IMR-90 (cell line): ENCODE data around the gene CPXM2. TPM values are rescaled to one million over a fixed set of nuclear protein-coding genes. Genes with fewer than 3 reads are reported as not detected.

Experiments
- ATAC-seq: fragments of 200-7000 bp; cut with Tn5 transposase; 2 replicates; pipeline ENCODE4 v1.9.1; 2020; ENCODE audit warnings: low read depth, mild to moderate bottlenecking, moderate library complexity
- BruUV-seq: library from RNA; stranded (reverse); fragments of 400-500 nt; replicated peaks from 2 replicates; lab custom pipeline; 2021; lab: Mats Ljungman, UMichigan
- CTCF ChIA-PET: fragments of 300-600 bp; formaldehyde crosslinking; extraction: SDS; loops from one replicate; lab custom pipeline; 2021; ENCODE audit warnings: antibody characterized with exemption; lab: Yijun Ruan, JAX
- POLR2A ChIA-PET: fragments of 300-600 bp; sonication (Branson Sonifier 250); formaldehyde crosslinking; loops from one replicate; lab custom pipeline; 2022; ENCODE audit warnings: antibody characterized with exemption; ENCODE audit not compliant: unreplicated experiment; lab: Charles Lee
- DNase-seq: peaks from one replicate; pipeline ENCODE4 v3.0.0; 2013
- H2AFZ ChIP-seq: replicated peaks from 2 replicates; pipeline ENCODE3; 2013; ENCODE audit warnings: low read length, mild to moderate bottlenecking; ENCODE audit not compliant: poor library complexity
- H2AK5ac ChIP-seq: 2 replicates; pipeline ENCODE4 v1.6.1; 2013; ENCODE audit warnings: low read depth, low read length, inconsistent platforms
- H2AK9ac ChIP-seq: replicated peaks from 2 replicates; pipeline ENCODE3; 2013; ENCODE audit warnings: mild to moderate bottlenecking, low read depth, low read length, moderate library complexity; ENCODE audit not compliant: poor library complexity
- H2BK120ac ChIP-seq: 2 replicates; pipeline ENCODE4 v1.6.1; 2013; ENCODE audit warnings: low read depth, low read length, inconsistent platforms
- H2BK15ac ChIP-seq: 3 replicates; pipeline ENCODE4 v1.6.1; 2013; ENCODE audit warnings: low read depth, low read length, inconsistent platforms
- H2BK20ac ChIP-seq: 2 replicates; pipeline ENCODE4 v1.6.1; 2013; ENCODE audit warnings: low read depth, mild to moderate bottlenecking, inconsistent platforms, low read length, moderate library complexity
- H2BK5ac ChIP-seq: 2 replicates; pipeline ENCODE4 v1.6.1; 2013; ENCODE audit warnings: mild to moderate bottlenecking, low read depth, low read length, inconsistent platforms; ENCODE audit not compliant: poor library complexity, severe bottlenecking
- H3K14ac ChIP-seq: replicated peaks from 2 replicates; pipeline ENCODE4 v1.6.1; 2013; ENCODE audit warnings: low read depth, low read length, inconsistent platforms
- H3K18ac ChIP-seq: 2 replicates; pipeline ENCODE4 v1.6.1; 2013; ENCODE audit warnings: low read depth, low read length, control low read depth
- H3K23ac ChIP-seq: 2 replicates; pipeline ENCODE4 v1.6.1; 2013; ENCODE audit warnings: low read depth, low read length, inconsistent platforms
- H3K27ac ChIP-seq: 2 replicates; pipeline ENCODE4 v1.5.1; 2013; ENCODE audit warnings: mild to moderate bottlenecking, control low read depth, low read length; ENCODE audit not compliant: insufficient read depth
- H3K27me3 ChIP-seq: 2 replicates; pipeline ENCODE4 v1.6.1; 2013; ENCODE audit warnings: low read length; ENCODE audit not compliant: control insufficient read depth, insufficient read depth
- H3K36me3 ChIP-seq: 2 replicates; pipeline ENCODE4 v1.6.1; 2013; ENCODE audit warnings: low read length, mixed read lengths; ENCODE audit not compliant: control insufficient read depth, insufficient read depth
- H3K4ac ChIP-seq: 2 replicates; pipeline ENCODE4 v1.6.1; 2013; ENCODE audit warnings: low read depth, low read length, inconsistent platforms
- H3K4me1 ChIP-seq: 2 replicates; pipeline ENCODE4 v1.6.1; 2013; ENCODE audit warnings: low read length, mixed read lengths; ENCODE audit not compliant: control insufficient read depth, insufficient read depth
- H3K4me2 ChIP-seq: 2 replicates; pipeline ENCODE4 v1.6.1; 2013; ENCODE audit warnings: low read depth, mild to moderate bottlenecking, control low read depth, low read length, moderate library complexity
- H3K4me3 ChIP-seq: 2 replicates; pipeline ENCODE4 v1.5.1; 2013; ENCODE audit warnings: low read depth, mild to moderate bottlenecking, control low read depth, low read length, moderate library complexity; ENCODE audit not compliant: insufficient read depth
- H3K56ac ChIP-seq: 2 replicates; pipeline ENCODE4 v1.6.1; 2013; ENCODE audit warnings: low read length, inconsistent platforms; ENCODE audit not compliant: insufficient read depth; ENCODE audit errors: extremely low read depth
- H3K79me1 ChIP-seq, 2 experiments: 2 replicates each; pipeline ENCODE4 v1.6.1; 2013; ENCODE audit warnings: low read length in 2 of 2, inconsistent platforms in 1 of 2, low read depth in 1 of 2
- H3K9ac ChIP-seq: 2 replicates; pipeline ENCODE4 v1.6.1; 2013; ENCODE audit warnings: low read depth, low read length, control low read depth
- H3K9me1 ChIP-seq: 2 replicates; pipeline ENCODE4 v1.6.1; 2013; ENCODE audit warnings: low read length, inconsistent platforms; ENCODE audit not compliant: insufficient read depth
- H3K9me3 ChIP-seq: 2 replicates; pipeline ENCODE4 v1.6.1; 2013; ENCODE audit warnings: low read length; ENCODE audit not compliant: control insufficient read depth, insufficient read depth
- H4K20me1 ChIP-seq: 2 replicates; pipeline ENCODE4 v1.6.1; 2013; ENCODE audit warnings: low read length, inconsistent platforms; ENCODE audit not compliant: insufficient read depth
- H4K5ac ChIP-seq: 2 replicates; pipeline ENCODE4 v1.6.1; 2013; ENCODE audit warnings: mild to moderate bottlenecking, low read depth, low read length, control low read depth
- H4K8ac ChIP-seq, 2 experiments: 2 replicates each; pipeline ENCODE4 v1.6.1; 2013; ENCODE audit warnings: low read depth in 2 of 2, low read length in 2 of 2, control low read depth in 1 of 2, inconsistent platforms in 1 of 2
- H4K91ac ChIP-seq: 2 replicates; pipeline ENCODE4 v1.6.1; 2013; ENCODE audit warnings: low read depth, low read length, inconsistent platforms; ENCODE audit not compliant: insufficient read depth
- BHLHE40 ChIP-seq: fragments of 150-350 bp; IDR thresholded peaks from 2 replicates; pipeline ENCODE4 v1.6.1; 2016; ENCODE audit warnings: mild to moderate bottlenecking, low read depth, low read length
- CEBPB ChIP-seq: IDR thresholded peaks from 2 replicates; pipeline ENCODE4 v1.6.1; 2012; ENCODE audit warnings: low read depth, low read length, improper control_type of control experiment
- CHD1 ChIP-seq: IDR thresholded peaks from 2 replicates; pipeline ENCODE4 v1.6.1; 2012; ENCODE audit warnings: low read depth, low read length, improper control_type of control experiment
- FOS ChIP-seq: fragments of 150-350 bp; IDR thresholded peaks from 2 replicates; pipeline ENCODE4 v1.6.1; 2016; ENCODE audit warnings: low read depth, low read length
- MAFK ChIP-seq: IDR thresholded peaks from 2 replicates; pipeline ENCODE4 v1.6.1; 2012; ENCODE audit warnings: low read depth, low read length, improper control_type of control experiment
- MAZ ChIP-seq: IDR thresholded peaks from 2 replicates; pipeline ENCODE4 v1.6.1; 2012; ENCODE audit warnings: low read depth, mild to moderate bottlenecking, low read length, improper control_type of control experiment, moderate library complexity, borderline replicate concordance
- MXI1 ChIP-seq: IDR thresholded peaks from 2 replicates; pipeline ENCODE4 v1.6.1; 2012; ENCODE audit warnings: low read depth, mild to moderate bottlenecking, low read length, moderate library complexity, borderline replicate concordance
- NFE2L2 ChIP-seq: fragments of 150-350 bp; IDR thresholded peaks from 2 replicates; pipeline ENCODE4 v1.6.1; 2016; ENCODE audit warnings: low read depth, mild to moderate bottlenecking, low read length
- POLR2A ChIP-seq: IDR thresholded peaks from 2 replicates; pipeline ENCODE4 v1.6.1; 2012; ENCODE audit warnings: mild to moderate bottlenecking, low read depth, low read length
- RAD21 ChIP-seq: IDR thresholded peaks from 2 replicates; pipeline ENCODE4 v1.6.1; 2012; ENCODE audit warnings: low read length, improper control_type of control experiment
- RCOR1 ChIP-seq: IDR thresholded peaks from 2 replicates; pipeline ENCODE4 v1.6.1; 2012; ENCODE audit warnings: mild to moderate bottlenecking, low read length, improper control_type of control experiment; ENCODE audit not compliant: insufficient replicate concordance
- RFX5 ChIP-seq: IDR thresholded peaks from 2 replicates; pipeline ENCODE4 v1.8.0; 2012; ENCODE audit warnings: low read depth, mild to moderate bottlenecking, low read length, moderate library complexity
- SMC3 ChIP-seq: fragments of 150-350 bp; IDR thresholded peaks from 2 replicates; pipeline ENCODE4 v1.6.1; 2016; ENCODE audit warnings: low read depth, mild to moderate bottlenecking, antibody characterized with exemption, low read length, moderate library complexity
- whole genome bisulfite sequencing, 2 experiments: methylation state at CpG; one replicate each; pipeline versions ENCODE4 v1.1.5 to v1.1.7; 2013; ENCODE audit warnings: missing lambda C conversion rate in 2 of 2; ENCODE audit not compliant: insufficient read length in 1 of 2; ENCODE audit errors: extremely low coverage in 2 of 2; 5-methylcytosine and 5-hydroxymethylcytosine counted together
- dilution Hi-C: fragments of 300-500 bp; cut with HindIII; formaldehyde crosslinking; loops from one replicate; pipeline ENCODE4 v1.14.3; 2018; ENCODE audit warnings: low sequenced_read_pairs; ENCODE audit not compliant: unreplicated experiment
- in situ Hi-C: fragments of 300-500 bp; cut with MboI; formaldehyde crosslinking; loops from 3 replicates; pipeline ENCODE4 v1.14.3; 2019; ENCODE audit warnings: low sequenced_read_pairs, inconsistent platforms, mixed read lengths
- intact Hi-C: fragments of 100-400 bp; cut with micrococcal nuclease; formaldehyde crosslinking; loops from 2 replicates; pipeline ENCODE4 v1.10.0; 2022
- polyA plus RNA-seq, 3 experiments: library from polyadenylated mRNA; depleted of rRNA; stranded (reverse); fragments of >200 nt; gene quantifications; 2 replicates each; pipeline ENCODE4 v1.2.3, GENCODE V29; 2012; ENCODE audit warnings: low replicate concordance in 1 of 3
- total RNA-seq: library from RNA; depleted of rRNA; stranded (reverse); fragments of >200 nt; gene quantifications from 2 replicates; pipeline ENCODE4 v1.2.3, GENCODE V29; 2012
- TF ChIP-seq, protein P1 (sequence below): fragments of 150-350 bp; IDR thresholded peaks from 2 replicates; pipeline ENCODE4 v1.6.1; 2016; ENCODE audit warnings: low read depth, mild to moderate bottlenecking, low read length, moderate library complexity, borderline replicate concordance
- TF ChIP-seq, protein P2 (sequence below): conservative IDR thresholded peaks from 2 replicates; pipeline ENCODE4 v1.5.1; 2012; ENCODE audit warnings: mild to moderate bottlenecking, low read depth, low read length, improper control_type of control experiment
- TF ChIP-seq, protein P3 (sequence below): fragments of 150-350 bp; IDR thresholded peaks from 2 replicates; pipeline ENCODE4 v1.6.1; 2017; ENCODE audit warnings: mild to moderate bottlenecking, antibody characterized with exemption, low read length, low read depth

CPXM2 gene
- total and polyA plus RNA-seq, 2 of the 4 experiments (the other 2 are of a cell fraction): not detected

DNA sequence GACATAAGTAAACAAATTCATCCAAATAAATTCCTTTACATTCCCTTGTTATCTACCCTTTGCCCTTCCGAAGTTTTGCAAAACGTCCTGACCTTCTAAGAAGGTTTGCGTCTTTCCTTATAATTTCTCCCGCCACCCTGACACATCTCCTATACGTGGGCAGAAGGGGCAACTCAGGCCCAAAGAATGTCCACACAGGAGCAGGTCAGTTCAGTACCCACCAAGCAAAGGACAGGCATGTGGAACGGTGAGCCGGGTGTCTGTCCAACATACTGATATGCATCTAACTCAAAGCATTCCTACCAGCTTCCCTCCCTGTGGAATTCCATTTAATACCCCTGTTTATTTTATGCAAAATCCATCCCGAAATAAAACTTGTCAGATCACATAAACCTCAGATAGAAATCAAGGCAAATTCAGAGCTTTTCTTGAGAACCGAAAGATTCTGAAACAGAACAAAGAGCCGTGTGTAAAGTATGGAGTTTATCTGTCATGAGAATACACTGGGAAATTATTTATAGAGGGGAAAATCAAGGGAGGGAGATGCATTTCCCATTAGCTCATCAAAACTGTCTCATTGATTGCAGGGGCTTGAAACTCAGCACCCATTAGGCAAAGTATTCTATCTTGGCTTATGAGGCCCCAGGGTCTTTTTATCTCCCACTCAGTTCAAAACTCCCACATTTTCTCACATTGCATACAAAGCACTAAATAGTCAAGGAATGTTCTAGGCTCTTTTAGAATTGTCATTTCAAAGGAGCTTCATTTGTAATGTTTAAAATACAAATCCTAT, 140.1 kb downstream of the CPXM2 start:
- ChIA-PET CTCF (no interaction called here), POLR2A (no interaction called here)
- no peaks in the 10 kb centered on the region for H3K27me3 ChIP-seq
- H3K23ac ChIP-seq: no peak overlapping the region
- no peaks in the 10 kb centered on the region for H4K20me1 ChIP-seq
- no peak overlapping the region for H2AK5ac ChIP-seq
- H4K91ac ChIP-seq: no peak overlapping the region
- no peak overlapping the region for H3K27ac ChIP-seq
- no peaks in the 10 kb centered on the region for H3K36me3 ChIP-seq
- DNase-seq: no peak
- H2BK5ac ChIP-seq: no peak overlapping the region
- peaks cover 43% of the 10 kb centered on the region for H3K9me3 ChIP-seq
- H3K14ac ChIP-seq: no peak overlapping the region
- no peak overlapping the region for H2AFZ ChIP-seq
- no peak overlapping the region for H4K5ac ChIP-seq
- no peak overlapping the region for H3K18ac ChIP-seq
- dilution Hi-C loops (no loop called here), in situ Hi-C loops (no loop called here), intact Hi-C loops (no loop called here)
- H3K9ac ChIP-seq: no peak overlapping the region
- no peak overlapping the region for H2BK15ac ChIP-seq
- no peak for ATAC-seq
- no peak overlapping the region for H3K4ac ChIP-seq
- H3K79me1 ChIP-seq: no peaks in the 10 kb centered on the region
- no peak overlapping the region for H2BK120ac ChIP-seq
- no peak overlapping the region for H4K8ac ChIP-seq
- H3K4me1 ChIP-seq: no peaks in the 10 kb centered on the region
- no peak overlapping the region for H3K4me2 ChIP-seq
- no peaks in the 10 kb centered on the region for H3K9me1 ChIP-seq
- WGBS, 2 experiments: no CpG with 5 or more reads among the region's 10 CpGs
- no peak overlapping the region for H2AK9ac ChIP-seq
- H3K56ac ChIP-seq: no peak overlapping the region
- no peak overlapping the region for H2BK20ac ChIP-seq
- H3K4me3 ChIP-seq: no peak overlapping the region
- no TSS peak for BruUV-seq
- no peak for TF ChIP-seq MXI1
- no peak for TF ChIP-seq MAZ
- no peak for TF ChIP-seq CEBPB
- no peak for TF ChIP-seq RFX5
- no peak for TF ChIP-seq POLR2A
- TF ChIP-seq CHD1: no peak
- TF ChIP-seq RAD21: no peak
- TF ChIP-seq BHLHE40: no peak
- no peak for TF ChIP-seq RCOR1
- TF ChIP-seq, protein P1, sequence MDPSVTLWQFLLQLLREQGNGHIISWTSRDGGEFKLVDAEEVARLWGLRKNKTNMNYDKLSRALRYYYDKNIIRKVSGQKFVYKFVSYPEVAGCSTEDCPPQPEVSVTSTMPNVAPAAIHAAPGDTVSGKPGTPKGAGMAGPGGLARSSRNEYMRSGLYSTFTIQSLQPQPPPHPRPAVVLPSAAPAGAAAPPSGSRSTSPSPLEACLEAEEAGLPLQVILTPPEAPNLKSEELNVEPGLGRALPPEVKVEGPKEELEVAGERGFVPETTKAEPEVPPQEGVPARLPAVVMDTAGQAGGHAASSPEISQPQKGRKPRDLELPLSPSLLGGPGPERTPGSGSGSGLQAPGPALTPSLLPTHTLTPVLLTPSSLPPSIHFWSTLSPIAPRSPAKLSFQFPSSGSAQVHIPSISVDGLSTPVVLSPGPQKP: no peak
- TF ChIP-seq, protein P2, sequence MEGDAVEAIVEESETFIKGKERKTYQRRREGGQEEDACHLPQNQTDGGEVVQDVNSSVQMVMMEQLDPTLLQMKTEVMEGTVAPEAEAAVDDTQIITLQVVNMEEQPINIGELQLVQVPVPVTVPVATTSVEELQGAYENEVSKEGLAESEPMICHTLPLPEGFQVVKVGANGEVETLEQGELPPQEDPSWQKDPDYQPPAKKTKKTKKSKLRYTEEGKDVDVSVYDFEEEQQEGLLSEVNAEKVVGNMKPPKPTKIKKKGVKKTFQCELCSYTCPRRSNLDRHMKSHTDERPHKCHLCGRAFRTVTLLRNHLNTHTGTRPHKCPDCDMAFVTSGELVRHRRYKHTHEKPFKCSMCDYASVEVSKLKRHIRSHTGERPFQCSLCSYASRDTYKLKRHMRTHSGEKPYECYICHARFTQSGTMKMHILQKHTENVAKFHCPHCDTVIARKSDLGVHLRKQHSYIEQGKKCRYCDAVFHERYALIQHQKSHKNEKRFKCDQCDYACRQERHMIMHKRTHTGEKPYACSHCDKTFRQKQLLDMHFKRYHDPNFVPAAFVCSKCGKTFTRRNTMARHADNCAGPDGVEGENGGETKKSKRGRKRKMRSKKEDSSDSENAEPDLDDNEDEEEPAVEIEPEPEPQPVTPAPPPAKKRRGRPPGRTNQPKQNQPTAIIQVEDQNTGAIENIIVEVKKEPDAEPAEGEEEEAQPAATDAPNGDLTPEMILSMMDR: no peak
- TF ChIP-seq NFE2L2: no peak
- TF ChIP-seq, protein P3, sequence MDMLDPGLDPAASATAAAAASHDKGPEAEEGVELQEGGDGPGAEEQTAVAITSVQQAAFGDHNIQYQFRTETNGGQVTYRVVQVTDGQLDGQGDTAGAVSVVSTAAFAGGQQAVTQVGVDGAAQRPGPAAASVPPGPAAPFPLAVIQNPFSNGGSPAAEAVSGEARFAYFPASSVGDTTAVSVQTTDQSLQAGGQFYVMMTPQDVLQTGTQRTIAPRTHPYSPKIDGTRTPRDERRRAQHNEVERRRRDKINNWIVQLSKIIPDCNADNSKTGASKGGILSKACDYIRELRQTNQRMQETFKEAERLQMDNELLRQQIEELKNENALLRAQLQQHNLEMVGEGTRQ: no peak
- TF ChIP-seq MAFK: no peak
- no peak for TF ChIP-seq SMC3
- TF ChIP-seq FOS: no peak
